ENCODE data around the gene GTF2H4.
"Not testable (repeated sequence)": the region's sequence is repeated elsewhere in the genome, so short reads cannot be mapped to it uniquely, and the experiment has no call there.

Gene GTF2H4

DNA sequence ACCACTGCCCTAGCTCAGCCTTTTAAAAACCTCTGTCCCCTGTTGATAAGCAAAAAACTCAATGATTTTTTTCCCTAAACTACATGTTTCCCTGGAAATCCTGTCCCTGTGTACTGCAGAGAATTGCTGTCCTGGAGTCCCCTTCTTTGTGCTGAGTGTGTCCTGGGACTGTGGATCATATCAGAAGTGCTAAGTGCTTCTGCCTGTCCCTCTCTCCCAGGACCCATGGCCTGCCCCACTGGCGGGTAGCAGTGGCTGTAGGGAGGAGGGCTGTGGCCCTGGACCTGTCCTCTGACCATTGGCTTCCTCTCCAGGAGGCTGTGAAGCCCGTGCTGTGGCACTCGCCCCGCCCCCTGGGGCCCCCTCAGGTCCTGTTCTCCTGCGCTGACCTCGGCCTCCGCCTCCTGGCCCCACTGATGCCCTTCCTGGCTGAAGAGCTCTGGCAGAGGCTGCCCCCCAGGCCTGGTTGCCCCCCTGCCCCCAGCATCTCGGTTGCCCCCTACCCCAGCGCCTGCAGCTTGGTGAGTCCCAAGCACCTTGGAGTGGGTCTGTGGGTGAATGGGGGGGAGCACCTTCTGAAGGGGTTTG, 16.1 kb downstream of the GTF2H4 start:
- not testable (repeated sequence) for DNase-seq (ENCODE audit: low read depth in 2 of 2)

DNA sequence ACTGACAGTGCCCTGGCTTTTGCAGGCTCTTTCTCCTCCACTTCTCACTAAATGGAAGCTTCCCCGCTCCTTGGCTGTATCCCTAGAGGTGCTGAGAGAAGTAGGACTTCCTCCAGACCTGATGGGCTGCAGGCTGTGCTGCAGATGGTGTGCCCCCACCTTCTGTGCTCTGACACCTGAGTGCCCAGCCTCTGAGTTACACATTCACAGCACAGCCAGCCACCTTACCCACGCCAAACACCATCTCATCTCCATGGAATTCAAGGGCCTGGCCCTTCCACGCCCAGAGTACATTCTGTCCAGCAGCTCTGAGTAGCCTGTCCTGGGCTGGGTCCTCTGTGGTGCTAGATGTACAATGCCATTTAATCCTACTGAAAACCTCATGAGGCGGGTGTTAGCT, 18.6 kb downstream of the GTF2H4 start:
- DNase-seq (ENCODE audit: low read depth in 2 of 2): no peak

GRCh38 chr6:30927080-30927479, 19.1 kb downstream of the GTF2H4 start:
- DNase-seq (ENCODE audit: low read depth in 2 of 2): not testable (repeated sequence)

DNA sequence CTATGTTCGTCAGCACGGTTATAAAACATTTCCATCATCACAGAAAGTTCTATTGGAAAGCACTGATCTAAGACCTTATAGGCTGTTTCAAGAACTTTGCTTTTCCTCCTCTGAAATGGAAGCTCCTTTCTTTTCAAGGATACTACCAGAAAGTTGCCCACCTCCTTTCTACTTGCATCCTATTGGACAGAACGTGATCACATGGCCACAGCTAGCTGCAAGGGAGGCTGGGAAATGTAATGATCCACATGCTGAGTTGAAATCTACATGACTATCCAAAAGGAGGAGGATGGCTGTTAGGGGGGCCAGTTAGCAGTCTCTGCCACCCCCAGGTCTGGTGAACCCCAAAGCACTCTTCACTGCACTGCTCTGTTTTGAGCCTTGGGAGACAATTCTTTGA, 20.7 kb downstream of the GTF2H4 start:
- no peak for DNase-seq (ENCODE audit: low read depth in 2 of 2)

- no peak for DNase-seq (ENCODE audit: low read depth in 2 of 2)
Observed at GRCh38 chr6:30930506-30930905, 22.5 kb downstream of the GTF2H4 start.

- no peak for DNase-seq (ENCODE audit: low read depth in 2 of 2)
Observed at GRCh38 chr6:30931272-30931671, 23.3 kb downstream of the GTF2H4 start.

GRCh38 chr6:30931969-30932645, 24.1 kb downstream of the GTF2H4 start, which contains the start of gene SFTA2:
TSS of gene SFTA2 (minus strand) at chr6:30932170. CDS start at chr6:30932096, 74 bp downstream.
- no peak for DNase-seq (ENCODE audit: low read depth in 2 of 2)

DNA sequence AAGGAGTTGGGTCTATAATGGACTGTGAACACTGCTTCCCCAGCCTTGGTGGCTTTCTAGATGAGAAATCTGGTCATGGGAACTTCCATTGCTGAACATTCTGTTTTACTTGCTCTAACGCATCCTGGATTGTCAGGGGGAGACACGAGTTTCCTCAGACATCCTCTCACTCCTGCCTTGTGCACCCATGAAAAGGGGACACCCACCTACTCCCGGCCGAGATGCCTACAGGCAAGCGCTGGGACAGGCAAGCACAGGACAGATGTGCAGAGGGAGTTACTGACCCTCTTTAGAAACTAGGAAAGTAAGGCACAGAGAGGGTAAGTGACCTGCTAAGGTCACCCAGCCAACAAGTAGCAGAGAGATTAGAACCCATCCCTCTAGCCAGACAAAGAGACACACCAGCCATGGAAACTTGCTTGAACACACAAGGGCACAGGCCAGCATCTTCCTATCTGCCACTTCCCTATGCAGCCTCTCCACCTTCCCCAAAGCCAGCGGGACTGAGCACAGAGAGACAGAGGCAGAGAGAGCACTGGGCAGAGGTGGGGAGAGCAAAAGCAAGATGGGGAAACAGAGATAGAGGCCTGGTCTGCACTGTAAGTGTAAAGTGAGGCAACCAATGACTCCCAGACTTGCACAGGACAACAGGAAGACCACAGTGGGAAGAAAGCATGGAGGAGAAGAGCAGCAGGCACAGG, 24.8 kb downstream of the GTF2H4 start:
- DNase-seq (ENCODE audit: low read depth in 2 of 2): no peak

- DNase-seq (ENCODE audit: low read depth in 2 of 2): no peak
Observed at GRCh38 chr6:30935018-30935417, 27.0 kb downstream of the GTF2H4 start.

DNA sequence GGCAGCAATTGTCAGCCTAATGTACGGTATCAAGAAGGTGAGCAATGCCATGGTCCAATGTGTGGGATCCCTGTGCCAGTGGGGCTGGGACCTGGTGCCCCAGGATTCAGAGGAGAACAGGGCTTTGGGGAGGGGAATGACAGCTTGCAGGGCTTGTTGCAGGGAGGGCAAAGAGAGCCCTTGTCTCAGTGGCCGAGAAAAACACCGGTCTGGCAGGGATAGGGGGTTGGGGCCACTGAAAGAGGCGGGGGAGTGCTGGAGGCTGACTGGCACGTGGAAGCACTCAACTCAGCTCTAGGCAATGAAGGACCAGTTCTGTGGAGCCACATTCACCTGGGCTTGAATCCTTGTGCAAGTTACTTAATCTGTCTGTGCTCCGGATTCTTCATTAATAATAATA, 29.3 kb downstream of the GTF2H4 start:
- DNase-seq (ENCODE audit: low read depth in 2 of 2): no peak

DNA sequence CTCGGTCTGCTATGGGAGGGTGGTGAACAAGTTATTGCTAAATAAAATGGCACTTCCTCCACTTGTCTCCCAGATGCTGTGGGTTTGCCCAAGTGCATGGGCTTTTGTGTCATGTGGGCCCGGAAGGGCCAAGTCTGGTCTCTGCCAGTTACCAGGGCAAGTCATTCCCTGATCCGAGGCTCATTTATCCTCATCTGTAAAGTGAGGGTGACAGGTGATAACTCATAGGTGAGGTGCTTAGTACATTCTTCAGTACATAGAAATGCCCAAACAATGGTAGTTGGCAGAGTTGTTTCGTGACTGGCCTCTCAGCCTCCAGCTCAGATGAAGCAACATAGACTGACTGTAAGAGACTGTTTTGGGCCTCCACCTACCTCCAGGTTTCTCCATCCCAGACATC, 30.7 kb downstream of the GTF2H4 start:
- no peak for DNase-seq (ENCODE audit: low read depth in 2 of 2)

GRCh38 chr6:30939473-30939872, 31.5 kb downstream of the GTF2H4 start:
- no peak for DNase-seq (ENCODE audit: low read depth in 2 of 2)

GRCh38 chr6:30940361-30940986, 32.5 kb downstream of the GTF2H4 start, which contains the start of gene MUCL3:
TSS of gene MUCL3 (plus strand) at chr6:30940973. CDS start at chr6:30941000, 27 bp downstream.
- no peak for DNase-seq (ENCODE audit: low read depth in 2 of 2)

- peak; percentile 62 to 64 for DNase-seq (ENCODE audit: low read depth in 2 of 2)
Observed at GRCh38 chr6:30942338-30943060, 34.5 kb downstream of the GTF2H4 start.

DNA sequence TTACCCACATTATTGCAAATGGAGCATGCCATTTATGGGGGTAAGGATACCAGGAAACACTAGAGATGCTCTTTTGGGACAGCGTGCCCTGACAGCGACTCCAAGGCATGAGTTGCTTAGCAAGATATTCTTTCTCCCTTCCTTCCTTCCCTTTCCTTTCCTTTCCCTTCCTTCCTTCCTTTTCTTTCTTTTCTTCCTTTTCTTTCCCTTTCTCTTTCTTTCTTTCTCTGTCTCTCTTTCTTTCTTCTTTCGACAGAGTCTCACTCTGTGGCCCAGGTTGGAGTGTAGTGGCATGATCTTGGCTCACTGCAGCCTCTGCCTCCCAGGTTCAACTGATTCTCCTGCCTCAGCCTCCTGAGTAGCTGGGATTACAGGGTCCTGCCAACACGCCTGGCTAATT, 36.0 kb downstream of the GTF2H4 start:
- DNase-seq (ENCODE audit: low read depth in 2 of 2): no peak

GRCh38 chr6:30945281-30945680, 37.3 kb downstream of the GTF2H4 start:
- no peak for DNase-seq (ENCODE audit: low read depth in 2 of 2)

- no peak for DNase-seq (ENCODE audit: low read depth in 2 of 2)
Observed at GRCh38 chr6:30947231-30947630, 39.2 kb downstream of the GTF2H4 start.

- no peak for DNase-seq (ENCODE audit: low read depth in 2 of 2)
Observed at GRCh38 chr6:30948811-30949210, 40.8 kb downstream of the GTF2H4 start.

DNA sequence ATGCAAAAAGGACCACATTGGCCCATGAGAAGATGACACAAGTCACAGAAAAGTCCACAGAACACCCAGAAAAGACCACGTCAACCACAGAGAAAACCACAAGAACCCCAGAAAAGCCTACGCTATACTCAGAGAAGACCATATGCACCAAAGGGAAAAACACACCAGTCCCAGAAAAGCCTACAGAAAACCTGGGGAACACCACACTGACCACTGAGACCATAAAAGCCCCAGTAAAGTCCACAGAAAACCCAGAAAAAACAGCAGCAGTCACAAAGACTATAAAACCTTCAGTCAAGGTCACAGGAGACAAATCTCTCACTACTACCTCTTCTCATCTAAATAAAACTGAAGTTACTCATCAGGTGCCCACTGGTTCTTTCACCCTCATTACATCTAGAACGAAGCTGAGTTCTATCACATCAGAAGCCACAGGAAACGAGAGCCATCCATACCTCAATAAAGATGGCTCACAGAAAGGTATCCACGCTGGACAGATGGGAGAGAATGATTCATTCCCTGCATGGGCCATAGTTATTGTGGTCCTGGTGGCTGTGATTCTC, 44.0 kb downstream of the GTF2H4 start:
- no peak for DNase-seq (ENCODE audit: low read depth in 2 of 2)

- no peak for DNase-seq (ENCODE audit: low read depth in 2 of 2)
Observed at GRCh38 chr6:30954631-30955366, 46.8 kb downstream of the GTF2H4 start.
